HFFc6 (cell line): ENCODE measurements around the gene APEH. TPM values are rescaled to one million over a fixed set of nuclear protein-coding genes. Genes with fewer than 3 reads are reported as not detected.

Experiments used
- DNase-seq: peaks from one replicate; pipeline ENCODE4 v3.0.0-alpha.2; 2018
- H3K27ac Mint-ChIP-seq: 2 replicates; pipeline ENCODE4 v1.8.0; 2020; ENCODE audit warnings: mild to moderate bottlenecking, mixed read lengths
- H3K27me3 Mint-ChIP-seq: 2 replicates; pipeline ENCODE4 v1.8.0; 2021; ENCODE audit warnings: mild to moderate bottlenecking, moderate library complexity, mixed read lengths; ENCODE audit not compliant: insufficient read depth
- H3K36me3 Mint-ChIP-seq: 2 replicates; pipeline ENCODE4 v1.8.0; 2021; ENCODE audit warnings: low read depth, mixed read lengths
- H3K4me1 Mint-ChIP-seq: 2 replicates; pipeline ENCODE4 v1.8.0; 2020; ENCODE audit warnings: low read depth, mixed read lengths
- H3K4me3 Mint-ChIP-seq: 2 replicates; pipeline ENCODE4 v1.8.0; 2020; ENCODE audit warnings: mild to moderate bottlenecking, moderate library complexity, mixed read lengths
- H3K9me3 Mint-ChIP-seq: 2 replicates; pipeline ENCODE4 v1.8.0; 2020; ENCODE audit warnings: mild to moderate bottlenecking, mixed read lengths
- total RNA-seq, 6 experiments: library from RNA; stranded (reverse); fragmentation: NEBNext Ultra II Directional; extraction: Animal tissue kit (Norgen Biotek cat#: 25700); gene quantifications; 2 replicates in 1 of 6; 3 replicates in 5 of 6; pipeline ENCODE4 v1.2.3, GENCODE V29; 2021
- TF ChIP-seq, protein P1 (sequence below): fragments of 200-600 bp; sonication (generic); IDR thresholded peaks from 2 replicates; pipeline ENCODE4 v1.5.0; 2021; ENCODE audit warnings: antibody characterized with exemption, mild to moderate bottlenecking

Gene APEH
- total RNA-seq, 6 experiments from 2014 or later: 98.5 to 126 (median 112) TPM

DNA sequence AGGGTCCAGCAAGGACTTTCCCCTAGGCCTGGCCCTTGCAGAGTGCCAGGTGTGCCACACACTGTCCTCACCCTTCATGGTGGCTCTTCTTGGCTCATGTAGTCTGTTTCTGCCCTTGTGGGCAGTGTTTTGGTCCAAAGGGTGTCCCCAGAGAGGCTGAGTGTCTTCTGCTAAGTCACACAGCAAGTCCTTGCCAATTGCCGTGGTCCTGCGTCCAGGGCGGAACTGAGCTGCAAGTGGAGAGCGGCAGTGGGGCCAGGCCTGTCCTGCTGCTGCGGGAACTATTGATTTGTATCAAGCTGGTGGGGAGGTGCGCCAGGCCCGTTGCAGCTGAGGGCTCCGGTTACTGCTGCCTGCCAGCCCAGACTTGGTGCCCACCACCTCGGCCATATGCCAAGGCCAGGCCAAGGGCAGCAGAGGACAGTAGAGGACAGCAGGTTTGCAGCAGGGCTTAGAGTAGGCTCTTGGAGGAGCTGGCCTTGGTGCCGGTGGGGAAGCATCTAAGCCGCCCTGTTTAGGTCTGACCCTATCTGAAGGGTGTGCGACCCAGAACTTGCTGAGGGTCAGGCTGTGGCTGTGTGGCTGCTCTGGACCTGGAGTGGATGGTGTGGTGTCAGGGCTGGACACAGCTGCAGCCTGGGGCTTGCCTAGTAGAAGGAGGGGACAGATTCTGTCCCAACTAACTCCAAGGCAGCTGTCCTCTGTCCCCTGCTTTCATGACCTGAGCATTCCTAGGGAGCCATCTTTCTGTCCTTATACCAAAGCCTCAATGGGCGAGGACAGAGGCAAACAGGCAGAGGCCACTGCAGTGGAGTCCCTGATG, 40.8 kb downstream of the APEH start:
- Mint-ChIP-seq H3K4me3 (no peak overlapping the region), H3K9me3 (peaks cover 5% of the 10 kb centered on the region; the same call in 1 of the 2 replicates), H3K4me1 (peaks cover 16% of the 10 kb centered on the region), H3K36me3 (peaks cover 15% of the 10 kb centered on the region), H3K27ac (no peak overlapping the region; the same call in 1 of the 2 replicates), H3K27me3 (peaks cover 12% of the 10 kb centered on the region)
- DNase-seq: no peak
- TF ChIP-seq, protein P1, sequence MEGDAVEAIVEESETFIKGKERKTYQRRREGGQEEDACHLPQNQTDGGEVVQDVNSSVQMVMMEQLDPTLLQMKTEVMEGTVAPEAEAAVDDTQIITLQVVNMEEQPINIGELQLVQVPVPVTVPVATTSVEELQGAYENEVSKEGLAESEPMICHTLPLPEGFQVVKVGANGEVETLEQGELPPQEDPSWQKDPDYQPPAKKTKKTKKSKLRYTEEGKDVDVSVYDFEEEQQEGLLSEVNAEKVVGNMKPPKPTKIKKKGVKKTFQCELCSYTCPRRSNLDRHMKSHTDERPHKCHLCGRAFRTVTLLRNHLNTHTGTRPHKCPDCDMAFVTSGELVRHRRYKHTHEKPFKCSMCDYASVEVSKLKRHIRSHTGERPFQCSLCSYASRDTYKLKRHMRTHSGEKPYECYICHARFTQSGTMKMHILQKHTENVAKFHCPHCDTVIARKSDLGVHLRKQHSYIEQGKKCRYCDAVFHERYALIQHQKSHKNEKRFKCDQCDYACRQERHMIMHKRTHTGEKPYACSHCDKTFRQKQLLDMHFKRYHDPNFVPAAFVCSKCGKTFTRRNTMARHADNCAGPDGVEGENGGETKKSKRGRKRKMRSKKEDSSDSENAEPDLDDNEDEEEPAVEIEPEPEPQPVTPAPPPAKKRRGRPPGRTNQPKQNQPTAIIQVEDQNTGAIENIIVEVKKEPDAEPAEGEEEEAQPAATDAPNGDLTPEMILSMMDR: no peak

GRCh38 chr3:49715611-49716121, 41.5 kb downstream of the APEH start:
- TF ChIP-seq, protein P1: no peak
- no peak for DNase-seq
- peaks cover 17% of the 10 kb centered on the region for H3K4me1 Mint-ChIP-seq
- H3K27ac Mint-ChIP-seq: no peak overlapping the region
- peaks cover 12% of the 10 kb centered on the region for H3K27me3 Mint-ChIP-seq
- H3K4me3 Mint-ChIP-seq: no peak overlapping the region
- peaks cover 18% of the 10 kb centered on the region for H3K36me3 Mint-ChIP-seq
- peaks cover 5% of the 10 kb centered on the region; the same call in 1 of the 2 replicates for H3K9me3 Mint-ChIP-seq

- TF ChIP-seq, protein P1: no peak
- Mint-ChIP-seq H3K9me3 (peaks cover 5% of the 10 kb centered on the region; the same call in 1 of the 2 replicates), H3K27ac (no peak overlapping the region), H3K4me1 (peaks cover 17% of the 10 kb centered on the region), H3K4me3 (no peak overlapping the region), H3K27me3 (peaks cover 16% of the 10 kb centered on the region), H3K36me3 (peaks cover 23% of the 10 kb centered on the region)
- no peak for DNase-seq
Measured at GRCh38 chr3:49716169-49716568, 42.0 kb downstream of the APEH start.

GRCh38 chr3:49716691-49717210, 42.6 kb downstream of the APEH start:
- Mint-ChIP-seq H3K27me3 (peaks cover 19% of the 10 kb centered on the region), H3K27ac (no peak overlapping the region), H3K36me3 (peaks cover 25% of the 10 kb centered on the region), H3K4me3 (no peak overlapping the region), H3K9me3 (peaks cover 5% of the 10 kb centered on the region; the same call in 1 of the 2 replicates), H3K4me1 (peaks cover 17% of the 10 kb centered on the region)
- DNase-seq: no peak
- TF ChIP-seq, protein P1: no peak

DNA sequence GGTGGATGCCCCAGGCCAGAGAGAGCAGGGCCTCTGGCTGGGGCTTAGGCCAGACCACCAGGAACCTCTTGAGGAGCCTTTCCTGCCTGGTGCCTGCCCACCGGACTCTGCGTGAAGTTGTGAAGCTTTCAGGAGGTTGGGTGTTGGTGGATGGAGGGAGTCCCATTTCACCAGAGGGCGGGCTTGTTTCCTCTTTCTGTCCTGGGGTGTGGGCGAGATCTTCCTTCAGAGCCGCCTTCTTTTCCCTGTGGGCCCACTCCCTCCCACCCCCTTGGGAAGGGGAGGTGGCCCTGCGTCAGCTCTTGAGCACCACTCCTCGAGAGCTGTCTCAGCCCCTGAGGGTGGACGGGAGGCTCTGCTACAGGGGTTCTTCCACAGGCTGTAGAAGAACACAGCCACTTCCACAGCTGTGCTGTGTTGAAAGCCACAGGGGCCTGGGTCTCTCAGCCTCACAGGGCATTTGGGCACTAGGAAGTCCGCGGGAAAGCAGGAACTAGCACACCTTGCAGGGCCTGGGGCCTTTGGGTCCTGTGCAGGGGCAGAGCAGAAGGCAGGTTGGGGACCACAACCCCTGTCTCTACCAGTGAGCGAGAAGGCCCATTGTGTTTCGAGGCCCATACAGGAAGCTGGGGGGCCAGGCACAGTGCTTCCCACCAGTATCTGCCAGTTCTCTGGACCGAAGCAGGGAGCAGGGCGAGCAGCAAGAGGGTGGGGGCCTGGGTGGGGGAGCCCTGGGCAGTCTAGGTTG, 43.2 kb downstream of the APEH start:
- Mint-ChIP-seq H3K9me3 (peaks cover 5% of the 10 kb centered on the region; the same call in 1 of the 2 replicates), H3K27me3 (peaks cover 19% of the 10 kb centered on the region), H3K27ac (no peak overlapping the region), H3K4me3 (no peak overlapping the region), H3K4me1 (peaks cover 18% of the 10 kb centered on the region), H3K36me3 (peaks cover 26% of the 10 kb centered on the region)
- no peak for DNase-seq
- TF ChIP-seq, protein P1: no peak
